ENCODE results near the gene IGLL1.
"Not testable (repeated sequence)": the region's sequence is repeated elsewhere in the genome, so short reads cannot be mapped to it uniquely, and the experiment has no call there.

GRCh38 chr22:23547382-23547781 is 32.7 kb downstream of the IGLL1 start:
- not testable (repeated sequence) for TF ChIP-seq CTCF (conservative IDR thresholded peaks at IDR 0.05; ENCODE audit: low read depth in 2 of 2); POLR2AphosphoS5 (IDR thresholded peaks at IDR 0.05; ENCODE audit: low read depth)

Measured in GM23338 (cell line).